Astrocyte of the hippocampus (primary cell): ENCODE measurements around the gene LRP5.
A peak's percentile ranks its signal among the peaks of the same experiment; 100 is the strongest.
"Not testable (repeated sequence)": the region's sequence is repeated elsewhere in the genome, so short reads cannot be mapped to it uniquely, and the experiment has no call there.

Experiments
- DNase-seq: peaks from one replicate; pipeline ENCODE4 v3.0.0; 2011; ENCODE audit warnings: low read depth, low spot score

LRP5 gene

GRCh38 chr11:68329536-68329935, 17.1 kb downstream of the LRP5 start:
- DNase-seq, result no peak

GRCh38 chr11:68329978-68330699, 17.7 kb downstream of the LRP5 start:
- peak; percentile 39 for DNase-seq

- DNase-seq, result no peak
Measured at GRCh38 chr11:68330700-68331337, 18.4 kb downstream of the LRP5 start.

GRCh38 chr11:68331338-68331947, 19.1 kb downstream of the LRP5 start:
- no peak for DNase-seq

GRCh38 chr11:68332186-68332585, 19.8 kb downstream of the LRP5 start:
- no peak for DNase-seq

- DNase-seq, result no peak
Measured at GRCh38 chr11:68333173-68333572, 20.8 kb downstream of the LRP5 start.

GRCh38 chr11:68334923-68335322, 22.5 kb downstream of the LRP5 start:
- no peak for DNase-seq

GRCh38 chr11:68335683-68336082, 23.3 kb downstream of the LRP5 start:
- DNase-seq, result no peak

GRCh38 chr11:68336716-68337115, 24.3 kb downstream of the LRP5 start:
- DNase-seq, result no peak

- DNase-seq, result no peak
Measured at GRCh38 chr11:68337399-68337835, 25.0 kb downstream of the LRP5 start.

- peak; percentile 42 for DNase-seq
Measured at GRCh38 chr11:68338051-68338780, 25.8 kb downstream of the LRP5 start.

GRCh38 chr11:68340003-68340767, 27.8 kb downstream of the LRP5 start:
- DNase-seq, result no peak

GRCh38 chr11:68340784-68341556, 28.6 kb downstream of the LRP5 start:
- DNase-seq, result peak; percentile 42

GRCh38 chr11:68341557-68342458, 29.4 kb downstream of the LRP5 start:
- no peak for DNase-seq

- peak; percentile 82 for DNase-seq
Measured at GRCh38 chr11:68342459-68343158, 30.2 kb downstream of the LRP5 start.

GRCh38 chr11:68343761-68344256, 31.4 kb downstream of the LRP5 start:
- no peak for DNase-seq

GRCh38 chr11:68344821-68345220, 32.4 kb downstream of the LRP5 start:
- not testable (repeated sequence) for DNase-seq

GRCh38 chr11:68345776-68346461, 33.5 kb downstream of the LRP5 start:
- DNase-seq, result no peak
